Parathyroid adenoma (tissue), 2 donors: ENCODE results near the gene CSMD2.

ENCODE experiments used
- H2AFZ ChIP-seq: fragments of 300-600 bp; sonication (generic); one replicate; pipeline ENCODE4 v1.7.0; 2017; ENCODE audit warnings: antibody characterized with exemption, mild to moderate bottlenecking
- H3K27ac ChIP-seq: fragments of 300-600 bp; sonication (generic); one replicate; pipeline ENCODE4 v1.7.0; 2017
- H3K27me3 ChIP-seq: fragments of 300-600 bp; sonication (generic); one replicate; pipeline ENCODE4 v1.7.0; 2017; ENCODE audit warnings: low read length; ENCODE audit not compliant: control insufficient read depth, insufficient read depth
- H3K36me3 ChIP-seq: fragments of 300-600 bp; sonication (generic); one replicate; pipeline ENCODE4 v1.7.0; 2017; ENCODE audit warnings: low read length; ENCODE audit not compliant: control insufficient read depth, insufficient read depth
- H3K4me1 ChIP-seq: fragments of 300-600 bp; sonication (generic); one replicate; pipeline ENCODE4 v1.7.0; 2017; ENCODE audit warnings: control low read depth
- H3K4me2 ChIP-seq: fragments of 300-600 bp; sonication (generic); one replicate; pipeline ENCODE4 v1.7.0; 2017; ENCODE audit warnings: low read length
- H3K4me3 ChIP-seq: fragments of 300-600 bp; sonication (generic); one replicate; pipeline ENCODE4 v1.7.0; 2017; ENCODE audit warnings: low read depth, low read length
- H3K79me2 ChIP-seq: fragments of 300-600 bp; sonication (generic); one replicate; pipeline ENCODE4 v1.7.0; 2017; ENCODE audit warnings: control low read depth
- H3K9ac ChIP-seq: fragments of 300-600 bp; sonication (generic); one replicate; pipeline ENCODE4 v1.7.0; 2017; ENCODE audit warnings: mild to moderate bottlenecking
- H3K9me3 ChIP-seq: fragments of 300-600 bp; sonication (generic); one replicate; pipeline ENCODE4 v1.7.0; 2017; ENCODE audit warnings: low read length; ENCODE audit not compliant: control insufficient read depth
- CTCF ChIP-seq: fragments of 300-600 bp; sonication (generic); IDR thresholded peaks from one replicate; pipeline ENCODE4 v1.7.0; 2017; ENCODE audit warnings: antibody characterized with exemption, mild to moderate bottlenecking
- donor health status: primary hyperparathyroidism.

Gene CSMD2

GRCh38 chr1:33826711-33827110 is 338.3 kb downstream of the CSMD2 start:
- no peak overlapping the region for H3K27ac ChIP-seq

GRCh38 chr1:33826311-33826710 is 338.7 kb downstream of the CSMD2 start:
- H3K27me3 ChIP-seq = no peaks in the 10 kb centered on the region
- TF ChIP-seq CTCF = no peak
- no peak overlapping the region for H2AFZ ChIP-seq
- H3K9ac ChIP-seq = no peak overlapping the region
- no peaks in the 10 kb centered on the region for H3K9me3 ChIP-seq
- no peaks in the 10 kb centered on the region for H3K4me1 ChIP-seq
- no peak overlapping the region for H3K27ac ChIP-seq
- H3K36me3 ChIP-seq = no peaks in the 10 kb centered on the region
- no peak overlapping the region for H3K4me2 ChIP-seq
- H3K79me2 ChIP-seq = no peaks in the 10 kb centered on the region
- no peak overlapping the region for H3K4me3 ChIP-seq

More at GRCh38 chr1:33826711-33827110, 338.3 kb downstream of the CSMD2 start:
- Histone ChIP-seq H3K4me3 (no peak overlapping the region), H3K4me1 (no peaks in the 10 kb centered on the region), H2AFZ (no peak overlapping the region), H3K36me3 (no peaks in the 10 kb centered on the region), H3K9me3 (no peaks in the 10 kb centered on the region), H3K27me3 (no peaks in the 10 kb centered on the region), H3K4me2 (no peak overlapping the region), H3K9ac (no peak overlapping the region), H3K79me2 (no peaks in the 10 kb centered on the region)
- no peak for TF ChIP-seq CTCF

- Histone ChIP-seq H3K4me3 (no peak overlapping the region), H3K9me3 (no peaks in the 10 kb centered on the region), H3K79me2 (no peaks in the 10 kb centered on the region), H3K4me1 (no peaks in the 10 kb centered on the region), H3K27me3 (no peaks in the 10 kb centered on the region), H3K27ac (no peak overlapping the region), H3K9ac (no peak overlapping the region), H3K36me3 (no peaks in the 10 kb centered on the region), H2AFZ (no peak overlapping the region), H3K4me2 (no peak overlapping the region)
- no peak for TF ChIP-seq CTCF
These were observed 339.5 kb downstream of the CSMD2 start for GRCh38 chr1:33825506-33825905.

GRCh38 chr1:33824971-33825370 is 340.1 kb downstream of the CSMD2 start:
- H3K27me3 ChIP-seq = no peaks in the 10 kb centered on the region

More at GRCh38 chr1:33824971-33825370, 340.1 kb downstream of the CSMD2 start:
- TF ChIP-seq CTCF = no peak
- H3K9me3 ChIP-seq = no peaks in the 10 kb centered on the region
- H2AFZ ChIP-seq = no peak overlapping the region
- H3K9ac ChIP-seq = no peak overlapping the region
- H3K36me3 ChIP-seq = no peaks in the 10 kb centered on the region
- no peak overlapping the region for H3K4me2 ChIP-seq
- H3K4me1 ChIP-seq = no peaks in the 10 kb centered on the region
- H3K27ac ChIP-seq = no peak overlapping the region
- H3K4me3 ChIP-seq = no peak overlapping the region
- H3K79me2 ChIP-seq = no peaks in the 10 kb centered on the region
